Endodermal cell (in vitro differentiated cells): ENCODE results near the gene TRRAP. TPM values are rescaled to one million over a fixed set of nuclear protein-coding genes. Genes with fewer than 3 reads are reported as not detected.

Source experiments
- DNase-seq: peaks from one replicate; pipeline ENCODE4 v3.0.0-alpha.2; 2017
- H3K27ac ChIP-seq: 2 replicates; pipeline ENCODE4 v1.5.1; 2013; ENCODE audit warnings: mild to moderate bottlenecking, low read depth, low read length, moderate library complexity
- H3K27me3 ChIP-seq: 2 replicates; pipeline ENCODE4 v1.6.1; 2013; ENCODE audit warnings: mild to moderate bottlenecking, low read length, moderate library complexity; ENCODE audit not compliant: insufficient read depth, control insufficient read depth, poor library complexity, severe bottlenecking
- H3K36me3 ChIP-seq: 2 replicates; pipeline ENCODE4 v1.7.0; 2013; ENCODE audit warnings: mild to moderate bottlenecking, low read length, moderate library complexity; ENCODE audit not compliant: control insufficient read depth, insufficient read depth
- H3K4me1 ChIP-seq: one replicate; pipeline ENCODE4 v1.7.0; 2013; ENCODE audit warnings: low read length; ENCODE audit not compliant: control insufficient read depth, insufficient read depth
- H3K4me3 ChIP-seq: 2 replicates; pipeline ENCODE4 v1.5.1; 2013; ENCODE audit warnings: mild to moderate bottlenecking, low read length, moderate library complexity
- H3K9ac ChIP-seq: 2 replicates; pipeline ENCODE4 v1.6.1; 2013; ENCODE audit warnings: mild to moderate bottlenecking, low read length, moderate library complexity; ENCODE audit not compliant: poor library complexity, severe bottlenecking; ENCODE audit errors: extremely low read depth
- H3K9me3 ChIP-seq: 2 replicates; pipeline ENCODE4 v1.6.1; 2013; ENCODE audit warnings: mild to moderate bottlenecking, low read length, moderate library complexity; ENCODE audit not compliant: control insufficient read depth
- H3K27ac Mint-ChIP-seq: 2 replicates; pipeline ENCODE4 v1.8.0; 2020; ENCODE audit warnings: mixed read lengths
- H3K27me3 Mint-ChIP-seq: 2 replicates; pipeline ENCODE4 v1.8.0; 2021; ENCODE audit warnings: mild to moderate bottlenecking, mixed read lengths; ENCODE audit not compliant: insufficient read depth
- H3K36me3 Mint-ChIP-seq: 2 replicates; pipeline ENCODE4 v1.8.0; 2020; ENCODE audit warnings: low read depth, mixed read lengths
- H3K4me1 Mint-ChIP-seq: 2 replicates; pipeline ENCODE4 v1.8.0; 2020; ENCODE audit warnings: mixed read lengths
- H3K4me3 Mint-ChIP-seq: 2 replicates; pipeline ENCODE4 v1.8.0; 2020; ENCODE audit warnings: mild to moderate bottlenecking, moderate library complexity, mixed read lengths
- H3K9me3 Mint-ChIP-seq: 2 replicates; pipeline ENCODE4 v1.8.0; 2020; ENCODE audit warnings: mild to moderate bottlenecking, mixed read lengths
- WGBS, 2 experiments: methylation state at CpG; one replicate each; pipeline versions ENCODE4 v1.1.5 to v1.1.7; 2013; ENCODE audit warnings: missing lambda C conversion rate in 2 of 2, mixed read lengths in 1 of 2; ENCODE audit not compliant: insufficient coverage in 1 of 2, insufficient read length in 1 of 2; 5-methylcytosine and 5-hydroxymethylcytosine counted together
- total RNA-seq, 2 donors: library from RNA; stranded (reverse); fragmentation: NEBNext Ultra II Directional in 1 of 2; extraction: Animal tissue kit (Norgen Biotek cat#: 25700) in 1 of 2; gene quantifications; 2 replicates in 1 of 2; 3 replicates in 1 of 2; pipeline ENCODE4 v1.2.1, GENCODE V29; 2021
- TF ChIP-seq, protein P1 (sequence below): fragments of 200-600 bp; sonication (generic); conservative IDR thresholded peaks from 2 replicates; pipeline ENCODE4 v1.5.0; 2021; ENCODE audit warnings: antibody characterized with exemption, mild to moderate bottlenecking

Gene TRRAP
- total RNA-seq, 2 donors from 2014 or later, result 64.3 to 68.8 TPM

DNA sequence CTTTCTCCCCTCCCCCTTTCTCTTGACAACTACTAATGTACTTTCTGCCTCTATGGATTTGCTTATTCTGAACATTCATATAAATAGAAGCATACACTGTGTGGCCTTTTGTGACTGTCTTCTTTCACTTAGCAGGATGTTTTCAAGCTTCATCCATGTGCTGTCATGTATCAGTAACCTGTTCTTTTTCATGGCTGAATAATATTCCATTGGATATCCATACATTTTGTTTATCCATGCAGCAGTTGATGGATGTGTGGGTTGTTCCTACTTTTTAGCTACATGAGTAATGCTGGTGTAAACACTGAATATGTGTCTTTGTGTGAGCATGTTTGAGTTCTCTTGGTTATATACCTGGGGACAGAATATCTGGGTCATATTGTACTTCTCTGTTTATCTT is 107.6 kb downstream of the TRRAP start:
- Mint-ChIP-seq H3K4me3 (no peak overlapping the region), H3K4me1 (no peaks in the 10 kb centered on the region), H3K27ac (no peak overlapping the region), H3K9me3 (peaks cover 18% of the 10 kb centered on the region), H3K27me3 (no peaks in the 10 kb centered on the region), H3K36me3 (peaks cover 90% of the 10 kb centered on the region)
- Histone ChIP-seq H3K4me3 (no peak overlapping the region), H3K9ac (no peak overlapping the region), H3K36me3 (peaks cover 95% of the 10 kb centered on the region), H3K27ac (no peak overlapping the region), H3K4me1 (no peaks in the 10 kb centered on the region), H3K27me3 (no peaks in the 10 kb centered on the region), H3K9me3 (peaks cover 14% of the 10 kb centered on the region)
- TF ChIP-seq, protein P1, sequence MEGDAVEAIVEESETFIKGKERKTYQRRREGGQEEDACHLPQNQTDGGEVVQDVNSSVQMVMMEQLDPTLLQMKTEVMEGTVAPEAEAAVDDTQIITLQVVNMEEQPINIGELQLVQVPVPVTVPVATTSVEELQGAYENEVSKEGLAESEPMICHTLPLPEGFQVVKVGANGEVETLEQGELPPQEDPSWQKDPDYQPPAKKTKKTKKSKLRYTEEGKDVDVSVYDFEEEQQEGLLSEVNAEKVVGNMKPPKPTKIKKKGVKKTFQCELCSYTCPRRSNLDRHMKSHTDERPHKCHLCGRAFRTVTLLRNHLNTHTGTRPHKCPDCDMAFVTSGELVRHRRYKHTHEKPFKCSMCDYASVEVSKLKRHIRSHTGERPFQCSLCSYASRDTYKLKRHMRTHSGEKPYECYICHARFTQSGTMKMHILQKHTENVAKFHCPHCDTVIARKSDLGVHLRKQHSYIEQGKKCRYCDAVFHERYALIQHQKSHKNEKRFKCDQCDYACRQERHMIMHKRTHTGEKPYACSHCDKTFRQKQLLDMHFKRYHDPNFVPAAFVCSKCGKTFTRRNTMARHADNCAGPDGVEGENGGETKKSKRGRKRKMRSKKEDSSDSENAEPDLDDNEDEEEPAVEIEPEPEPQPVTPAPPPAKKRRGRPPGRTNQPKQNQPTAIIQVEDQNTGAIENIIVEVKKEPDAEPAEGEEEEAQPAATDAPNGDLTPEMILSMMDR, result no peak
- no peak for DNase-seq

DNA sequence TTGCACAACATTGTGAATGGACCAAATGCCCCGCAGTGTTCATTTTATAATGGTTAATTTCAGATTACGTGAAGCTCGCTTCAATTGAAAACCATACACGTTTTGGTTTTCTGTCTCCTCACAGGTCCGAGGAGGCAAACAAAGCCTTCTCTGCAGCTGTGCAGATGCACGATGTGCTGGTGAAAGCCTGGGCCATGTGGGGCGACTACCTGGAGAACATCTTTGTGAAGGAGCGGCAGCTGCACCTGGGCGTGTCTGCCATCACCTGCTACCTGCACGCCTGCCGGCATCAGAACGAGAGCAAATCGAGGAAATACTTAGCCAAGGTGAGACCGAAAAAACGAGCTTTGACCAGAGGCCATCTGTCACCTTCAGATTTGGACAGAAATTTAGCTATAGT is 110.3 kb downstream of the TRRAP start:
- H3K36me3 Mint-ChIP-seq, result peaks cover 90% of the 10 kb centered on the region
- no peak overlapping the region for H3K27ac ChIP-seq
- no peaks in the 10 kb centered on the region for H3K4me1 Mint-ChIP-seq
- H3K4me3 ChIP-seq, result no peak overlapping the region
- WGBS, 2 experiments, result 94 to 98% methylated on average over 15 of the region's 15 CpGs
- H3K27me3 ChIP-seq, result no peaks in the 10 kb centered on the region
- no peaks in the 10 kb centered on the region for H3K27me3 Mint-ChIP-seq
- peaks cover 18% of the 10 kb centered on the region for H3K9me3 Mint-ChIP-seq
- H3K9me3 ChIP-seq, result peaks cover 14% of the 10 kb centered on the region
- H3K4me1 ChIP-seq, result no peaks in the 10 kb centered on the region
- H3K27ac Mint-ChIP-seq, result no peak overlapping the region
- no peak for DNase-seq
- peaks cover 96% of the 10 kb centered on the region for H3K36me3 ChIP-seq
- TF ChIP-seq, protein P1, result no peak
- H3K4me3 Mint-ChIP-seq, result no peak overlapping the region
- no peak overlapping the region for H3K9ac ChIP-seq

DNA sequence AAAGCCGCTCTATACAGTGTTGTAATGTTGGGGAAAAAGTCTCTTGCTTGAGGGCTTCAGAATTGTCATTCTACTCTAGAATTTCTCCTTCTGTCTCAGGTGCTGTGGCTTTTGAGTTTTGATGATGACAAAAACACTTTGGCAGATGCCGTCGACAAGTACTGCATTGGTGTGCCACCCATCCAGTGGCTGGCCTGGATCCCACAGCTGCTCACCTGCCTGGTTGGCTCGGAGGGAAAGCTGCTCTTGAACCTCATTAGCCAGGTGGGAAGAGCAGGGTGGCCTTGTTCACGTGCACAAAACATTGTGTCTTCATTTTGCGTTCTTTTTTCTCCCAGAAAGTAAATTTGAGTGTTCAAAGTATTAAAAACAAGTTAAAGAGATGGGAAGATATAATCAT is 112.0 kb downstream of the TRRAP start:
- WGBS, 2 experiments, result 96% methylated on average over 4 to 6 of the region's 6 CpGs
- no peak overlapping the region for H3K27ac Mint-ChIP-seq
- H3K27me3 Mint-ChIP-seq, result no peaks in the 10 kb centered on the region
- TF ChIP-seq, protein P1, result no peak
- Histone ChIP-seq H3K27me3 (no peaks in the 10 kb centered on the region), H3K36me3 (peaks cover 95% of the 10 kb centered on the region), H3K9me3 (peaks cover 14% of the 10 kb centered on the region), H3K27ac (no peak overlapping the region), H3K4me3 (no peak overlapping the region), H3K4me1 (no peaks in the 10 kb centered on the region), H3K9ac (no peak overlapping the region)
- H3K9me3 Mint-ChIP-seq, result peaks cover 16% of the 10 kb centered on the region
- H3K4me1 Mint-ChIP-seq, result no peaks in the 10 kb centered on the region
- no peak overlapping the region for H3K4me3 Mint-ChIP-seq
- DNase-seq, result no peak
- peaks cover 85% of the 10 kb centered on the region for H3K36me3 Mint-ChIP-seq
